ENCODE results near the gene OR4D1. TPM values are rescaled to one million over a fixed set of nuclear protein-coding genes. Genes with fewer than 3 reads are reported as not detected.
A peak's percentile ranks its signal among the peaks of the same experiment; 100 is the strongest.

The OR4D1 gene
- total and polyA plus RNA-seq, 10 donors: 0.09 to 0.46 (median 0.19) TPM; not detected in 1

DNA sequence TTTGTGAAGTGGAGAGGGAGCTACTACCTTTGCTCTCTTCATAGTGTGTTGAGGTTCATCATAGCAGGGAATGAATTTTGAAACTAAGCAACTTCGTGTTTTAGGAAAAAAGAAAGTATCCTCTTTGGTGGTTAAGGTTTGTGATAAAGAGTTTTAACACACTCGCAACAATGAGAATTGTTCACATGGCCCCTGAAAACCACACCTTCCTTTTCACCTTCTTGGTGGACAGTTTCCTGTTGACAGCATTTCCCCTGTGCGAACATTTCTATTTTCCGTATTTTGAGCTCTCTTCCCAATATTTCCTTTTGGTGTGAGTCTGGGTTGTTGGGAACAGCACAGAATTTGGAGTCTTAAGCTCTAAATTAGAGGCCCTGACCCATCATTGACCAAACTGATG lies 22.4 kb downstream of the OR4D1 start:
- WGBS, 5 donors: 20 to 39% (median 25%) methylated on average over 4 of the region's 4 CpGs
- Histone ChIP-seq H3K36me3 (no peaks in the 10 kb centered on the region), H3K4me3 (no peak overlapping the region), H3K4me1 (peaks cover 0 to 27% (median 5%) of the 10 kb centered on the region in 6 donors), H3K27me3 (replicated peaks in 1 of 7) (peaks cover 0 to 22% (median 4%) of the 10 kb centered on the region in 7 donors), H3K9me3 (no peaks in the 10 kb centered on the region), H3K27ac (peak overlapping the region in 4 of 8 donors; percentile 50 to 82 (median 56))
- intact Hi-C loops (cut with DNase I; ENCODE audit: low total_unique reads): loop anchor here (5.0 kb wide), 1 partner anchor 48 kb away; no protein-coding TSS in a partner anchor
- TF ChIP-seq POLR2AphosphoS5 (IDR thresholded peaks at IDR 0.05) (no peak), POLR2A (IDR thresholded peaks at IDR 0.05) (no peak)
- TF ChIP-seq, protein P1, sequence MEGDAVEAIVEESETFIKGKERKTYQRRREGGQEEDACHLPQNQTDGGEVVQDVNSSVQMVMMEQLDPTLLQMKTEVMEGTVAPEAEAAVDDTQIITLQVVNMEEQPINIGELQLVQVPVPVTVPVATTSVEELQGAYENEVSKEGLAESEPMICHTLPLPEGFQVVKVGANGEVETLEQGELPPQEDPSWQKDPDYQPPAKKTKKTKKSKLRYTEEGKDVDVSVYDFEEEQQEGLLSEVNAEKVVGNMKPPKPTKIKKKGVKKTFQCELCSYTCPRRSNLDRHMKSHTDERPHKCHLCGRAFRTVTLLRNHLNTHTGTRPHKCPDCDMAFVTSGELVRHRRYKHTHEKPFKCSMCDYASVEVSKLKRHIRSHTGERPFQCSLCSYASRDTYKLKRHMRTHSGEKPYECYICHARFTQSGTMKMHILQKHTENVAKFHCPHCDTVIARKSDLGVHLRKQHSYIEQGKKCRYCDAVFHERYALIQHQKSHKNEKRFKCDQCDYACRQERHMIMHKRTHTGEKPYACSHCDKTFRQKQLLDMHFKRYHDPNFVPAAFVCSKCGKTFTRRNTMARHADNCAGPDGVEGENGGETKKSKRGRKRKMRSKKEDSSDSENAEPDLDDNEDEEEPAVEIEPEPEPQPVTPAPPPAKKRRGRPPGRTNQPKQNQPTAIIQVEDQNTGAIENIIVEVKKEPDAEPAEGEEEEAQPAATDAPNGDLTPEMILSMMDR (IDR thresholded peaks at IDR 0.05 in 8 of 11, conservative IDR thresholded peaks at IDR 0.05 in 3 of 11): no peak
- DNase-seq: no peak

DNA sequence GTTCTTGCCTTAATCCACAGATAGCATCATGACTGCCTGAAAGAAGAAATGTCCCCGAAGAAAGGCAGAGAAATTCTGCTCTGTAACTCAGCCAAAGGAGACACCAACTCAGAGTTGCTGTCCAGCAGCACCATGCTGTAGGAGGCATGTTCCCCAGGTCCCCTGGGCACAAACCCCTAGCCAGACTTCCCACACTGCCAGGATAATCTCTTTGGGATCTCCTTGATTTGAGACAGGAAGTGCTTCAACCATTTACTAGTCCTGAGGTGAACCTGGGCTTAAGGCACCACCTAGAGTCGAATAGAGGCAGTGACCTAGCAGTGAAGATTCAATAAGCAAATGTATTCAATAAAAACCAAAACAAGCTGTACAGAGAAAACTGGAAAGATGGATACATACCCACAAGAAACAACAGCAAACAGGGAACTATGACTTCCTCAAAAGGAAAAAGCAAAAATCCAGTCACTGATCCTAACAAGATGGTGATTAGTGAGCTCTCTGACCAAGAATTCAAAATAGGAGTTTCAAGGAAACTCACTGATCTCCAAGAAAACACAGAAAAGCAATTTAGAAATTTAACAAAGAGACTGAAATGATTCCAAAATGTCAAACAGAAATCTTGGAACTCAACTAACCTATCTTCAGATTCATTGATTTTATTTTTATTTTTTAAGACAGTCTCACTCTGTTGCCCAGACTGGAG lies 24.3 kb downstream of the OR4D1 start:
- 31 to 41% (median 38%) methylated on average over 2 of the region's 2 CpGs for WGBS, 5 donors
- Histone ChIP-seq H3K27me3 (replicated peaks in 1 of 7) (peaks cover 0 to 22% (median 8%) of the 10 kb centered on the region in 7 donors), H3K4me1 (peaks cover 0 to 27% (median 5%) of the 10 kb centered on the region in 6 donors), H3K36me3 (no peaks in the 10 kb centered on the region), H3K9me3 (no peaks in the 10 kb centered on the region), H3K27ac (peak overlapping the region in 2 of 8 donors; percentile 16 to 82), H3K4me3 (no peak overlapping the region)
- no peak for TF ChIP-seq POLR2AphosphoS5 (IDR thresholded peaks at IDR 0.05)
- no peak for TF ChIP-seq POLR2A (IDR thresholded peaks at IDR 0.05)
- TF ChIP-seq, protein P1 (IDR thresholded peaks at IDR 0.05 in 8 of 11, conservative IDR thresholded peaks at IDR 0.05 in 3 of 11): peak; percentile 31 to 72 (median 55)
- intact Hi-C loops (cut with DNase I; ENCODE audit: low total_unique reads): loop anchor here (5.0 kb wide), 1 partner anchor 50 kb away; no protein-coding TSS in a partner anchor
- DNase-seq: no peak

DNA sequence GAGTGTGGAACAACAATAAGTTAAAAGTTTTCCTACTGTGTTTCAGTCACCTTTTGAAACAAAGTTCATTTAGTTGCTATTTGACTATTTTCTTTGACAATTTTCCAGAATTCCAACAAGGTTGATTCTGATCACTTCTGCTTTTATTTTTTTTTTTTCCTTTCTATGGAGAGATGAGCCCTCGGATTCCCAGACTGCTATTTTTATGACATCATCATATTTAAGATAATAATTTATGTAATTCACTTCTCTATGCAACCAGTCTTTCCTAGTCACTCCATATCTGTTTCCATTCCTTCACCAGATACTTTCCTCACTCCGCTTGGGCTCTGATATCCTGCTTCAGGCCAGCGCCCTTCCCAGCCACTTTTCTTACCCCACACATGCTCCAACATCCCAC lies 26.7 kb downstream of the OR4D1 start:
- H3K36me3 ChIP-seq: no peaks in the 10 kb centered on the region
- H3K27ac ChIP-seq: no peak overlapping the region
- intact Hi-C loops (cut with DNase I; ENCODE audit: low total_unique reads): loop anchor here (5.0 kb wide), 1 partner anchor 53 kb away; no protein-coding TSS in a partner anchor
- DNase-seq: no peak
- no peak overlapping the region for H3K4me3 ChIP-seq
- TF ChIP-seq POLR2AphosphoS5 (IDR thresholded peaks at IDR 0.05): no peak
- TF ChIP-seq POLR2A (IDR thresholded peaks at IDR 0.05): no peak
- TF ChIP-seq, protein P1 (IDR thresholded peaks at IDR 0.05 in 8 of 11, conservative IDR thresholded peaks at IDR 0.05 in 3 of 11): no peak
- peaks cover 0 to 25% (median 5%) of the 10 kb centered on the region in 6 donors for H3K4me1 ChIP-seq
- WGBS, 5 donors: 48 to 64% (median 56%) methylated on average over 3 of the region's 3 CpGs
- H3K27me3 ChIP-seq (replicated peaks in 1 of 7): peaks cover 0 to 18% (median 0%) of the 10 kb centered on the region in 7 donors
- no peaks in the 10 kb centered on the region for H3K9me3 ChIP-seq

DNA sequence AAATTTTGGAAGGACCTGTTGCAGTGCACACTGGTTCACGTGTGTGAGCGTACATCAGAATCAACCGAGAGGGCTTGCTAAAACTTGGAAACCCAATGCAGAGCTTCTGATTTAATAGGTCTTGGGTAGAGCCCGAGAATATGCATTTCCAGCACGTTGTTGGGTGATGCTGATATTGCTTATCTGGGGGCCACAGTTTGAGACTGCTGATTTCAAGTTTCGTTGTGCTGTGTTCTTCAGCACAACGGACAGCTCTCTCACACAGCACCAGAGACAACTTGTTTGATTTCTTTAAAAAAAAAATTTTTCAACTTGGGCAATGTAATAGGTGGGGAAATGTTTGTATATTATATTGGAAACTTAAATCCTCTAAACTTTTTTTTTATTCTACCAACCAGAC lies 28.0 kb downstream of the OR4D1 start:
- Histone ChIP-seq H3K27ac (no peak overlapping the region), H3K27me3 (replicated peaks in 1 of 7) (peaks cover 0 to 18% (median 0%) of the 10 kb centered on the region in 7 donors), H3K36me3 (no peaks in the 10 kb centered on the region), H3K4me1 (peaks cover 0 to 12% (median 3%) of the 10 kb centered on the region in 6 donors), H3K9me3 (no peaks in the 10 kb centered on the region), H3K4me3 (no peak overlapping the region)
- no peak for DNase-seq
- TF ChIP-seq POLR2AphosphoS5 (IDR thresholded peaks at IDR 0.05) (no peak), POLR2A (IDR thresholded peaks at IDR 0.05) (no peak)
- TF ChIP-seq, protein P1 (IDR thresholded peaks at IDR 0.05 in 8 of 11, conservative IDR thresholded peaks at IDR 0.05 in 3 of 11): no peak
- 38 to 45% (median 44%) methylated on average over 7 of the region's 7 CpGs for WGBS, 5 donors
- intact Hi-C loops (cut with DNase I; ENCODE audit: low total_unique reads): no loop called here
